ENCODE measurements around the gene PCNT.

The PCNT gene

DNA sequence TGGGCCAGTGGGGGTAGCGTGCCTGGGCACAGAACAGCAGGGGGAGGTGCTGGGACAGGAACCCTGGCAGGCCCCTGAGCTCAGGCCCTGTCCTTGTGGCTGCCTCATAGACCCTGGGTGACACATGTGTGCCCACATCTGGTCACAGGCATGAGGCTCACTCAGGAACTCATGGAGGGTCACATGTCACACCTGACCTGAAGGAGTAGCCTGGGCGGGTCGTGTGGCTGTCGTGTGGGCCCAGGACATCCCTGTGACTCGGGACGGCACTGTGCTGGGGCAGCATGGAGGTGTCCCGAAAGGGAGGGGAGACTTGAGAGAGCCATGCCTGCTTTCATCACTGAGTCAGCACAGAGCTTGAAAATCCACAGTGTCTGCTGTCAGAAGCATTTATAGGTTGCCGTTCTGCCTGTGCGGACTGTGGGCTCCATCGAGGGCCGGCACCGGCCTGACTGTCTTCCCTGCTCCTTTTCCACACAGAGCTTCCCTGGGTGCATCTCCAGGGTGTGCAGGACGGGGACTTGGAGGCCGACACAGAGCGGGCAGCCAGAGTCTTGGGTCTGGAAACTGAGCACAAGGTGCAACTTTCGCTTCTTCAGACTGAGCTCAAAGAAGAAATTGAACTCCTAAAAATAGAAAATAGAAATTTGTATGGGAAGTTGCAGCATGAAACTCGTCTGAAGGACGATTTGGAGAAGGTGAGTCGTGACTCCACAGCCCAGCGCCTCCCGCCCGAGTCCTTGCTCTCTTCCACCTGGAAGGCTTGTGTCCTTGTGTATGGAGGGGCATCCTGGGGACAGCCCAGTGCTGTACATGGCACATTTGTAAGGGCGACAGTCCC, 32.8 kb downstream of the PCNT start:
- DNase-seq (ENCODE audit: low read depth in 2 of 2): no peak
- no peak for TF ChIP-seq CTCF (IDR thresholded peaks at IDR 0.05; ENCODE audit: low read depth, low read length)
- no peak overlapping the region for H3K4me3 ChIP-seq (replicated peaks in 1 of 2; ENCODE audit: low read depth in 2 of 2, low read length in 2 of 2)

- H3K4me3 ChIP-seq (replicated peaks in 1 of 2; ENCODE audit: low read depth in 2 of 2, low read length in 2 of 2): no peak overlapping the region
- DNase-seq (ENCODE audit: low read depth in 2 of 2): no peak
- no peak for TF ChIP-seq CTCF (IDR thresholded peaks at IDR 0.05; ENCODE audit: low read depth, low read length)
Measured at GRCh38 chr21:46357335-46357604, 33.3 kb downstream of the PCNT start.

GRCh38 chr21:46357684-46358425, 33.9 kb downstream of the PCNT start:
- TF ChIP-seq CTCF (IDR thresholded peaks at IDR 0.05; ENCODE audit: low read depth, low read length): no peak
- DNase-seq (ENCODE audit: low read depth in 2 of 2): no peak
- H3K4me3 ChIP-seq (replicated peaks in 1 of 2; ENCODE audit: low read depth in 2 of 2, low read length in 2 of 2): no peak overlapping the region

- DNase-seq (ENCODE audit: low read depth in 2 of 2): no peak
- no peak for TF ChIP-seq CTCF (IDR thresholded peaks at IDR 0.05; ENCODE audit: low read depth, low read length)
- no peak overlapping the region for H3K4me3 ChIP-seq (replicated peaks in 1 of 2; ENCODE audit: low read depth in 2 of 2, low read length in 2 of 2)
Measured at GRCh38 chr21:46361176-46361575, 37.2 kb downstream of the PCNT start.

DNA sequence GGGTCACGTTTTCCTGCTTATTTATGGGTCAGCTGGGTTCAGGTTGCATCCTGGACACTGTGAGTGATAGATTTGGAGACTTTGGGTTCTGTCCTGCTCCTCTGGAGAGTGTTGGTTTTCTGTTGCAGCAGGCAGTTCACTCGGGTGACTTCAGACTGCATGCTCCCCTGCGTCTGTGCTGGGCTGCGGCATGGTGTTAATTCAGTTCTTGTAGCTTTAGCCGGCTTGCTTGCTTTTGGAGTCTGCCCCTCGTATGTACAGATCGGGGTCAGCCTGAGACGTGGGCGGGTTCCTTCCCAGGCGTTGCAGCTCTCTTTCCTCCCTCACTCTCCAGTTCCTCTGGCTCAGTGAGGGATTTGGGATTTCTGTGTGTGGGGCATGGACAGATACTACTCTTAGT, 38.0 kb downstream of the PCNT start:
- TF ChIP-seq CTCF (IDR thresholded peaks at IDR 0.05; ENCODE audit: low read depth, low read length): no peak
- no peak for DNase-seq (ENCODE audit: low read depth in 2 of 2)

GRCh38 chr21:46362946-46363345, 39.0 kb downstream of the PCNT start:
- H3K4me3 ChIP-seq (replicated peaks in 1 of 2; ENCODE audit: low read depth in 2 of 2, low read length in 2 of 2): no peak overlapping the region
- no peak for DNase-seq (ENCODE audit: low read depth in 2 of 2)
- TF ChIP-seq CTCF (IDR thresholded peaks at IDR 0.05; ENCODE audit: low read depth, low read length): no peak

More for the DNA sequence above, 38.0 kb downstream of the PCNT start:
- no peak overlapping the region for H3K4me3 ChIP-seq (replicated peaks in 1 of 2; ENCODE audit: low read depth in 2 of 2, low read length in 2 of 2)

Measured in cardiac fibroblast (primary cell).